H1 (cell line): Measurements from ENCODE around the gene INPP4A. TPM values are rescaled to one million over a fixed set of nuclear protein-coding genes. Genes with fewer than 3 reads are reported as not detected.
A peak's percentile ranks its signal among the peaks of the same experiment; 100 is the strongest.

Experiments used
- CTCF ChIA-PET: fragments of 300-600 bp; sonication (Branson Sonifier 250); formaldehyde crosslinking; loops from one replicate; lab custom pipeline; 2021; ENCODE audit not compliant: partially characterized antibody; lab: Charles Lee
- POLR2A ChIA-PET: fragments of 300-600 bp; sonication (Branson Sonifier 250); formaldehyde crosslinking; loops from one replicate; lab custom pipeline; 2021; ENCODE audit warnings: inconsistent platforms; ENCODE audit not compliant: partially characterized antibody; lab: Charles Lee
- DNase-seq, 2 experiments: peaks; one replicate each; pipeline versions ENCODE4 v3.0.0 to v3.0.0-alpha.2; 2010 to 2022; ENCODE audit warnings: low spot score in 2 of 2, low read depth in 1 of 2, mixed read lengths in 1 of 2
- FAIRE-seq: peaks from 2 replicates; lab custom pipeline; 2011; peaks lifted over from hg19 to GRCh38; lab: Jason Lieb, UNC
- H2AFZ ChIP-seq: 2 replicates; pipeline ENCODE4 v1.8.1; 2012; ENCODE audit warnings: low read length, inconsistent platforms
- H2AK5ac ChIP-seq: 2 replicates; pipeline ENCODE4 v1.6.1; 2013; ENCODE audit warnings: low read depth, low read length
- H2BK120ac ChIP-seq: replicated peaks from 2 replicates; pipeline ENCODE3; 2013; ENCODE audit warnings: low read depth, low read length, inconsistent platforms
- H2BK12ac ChIP-seq: 2 replicates; pipeline ENCODE4 v1.6.1; 2013; ENCODE audit warnings: low read depth, low read length
- H2BK15ac ChIP-seq: 2 replicates; pipeline ENCODE4 v1.6.1; 2013; ENCODE audit warnings: low read length
- H2BK20ac ChIP-seq: 2 replicates; pipeline ENCODE4 v1.6.1; 2013; ENCODE audit warnings: low read length
- H2BK5ac ChIP-seq: 2 replicates; pipeline ENCODE4 v1.6.1; 2013; ENCODE audit warnings: low read depth, low read length
- H3K14ac ChIP-seq: 2 replicates; pipeline ENCODE4 v1.6.1; 2013; ENCODE audit warnings: inconsistent platforms; ENCODE audit not compliant: insufficient read length
- H3K18ac ChIP-seq: 2 replicates; pipeline ENCODE4 v1.6.1; 2013; ENCODE audit warnings: low read length; ENCODE audit errors: extremely low read depth
- H3K23ac ChIP-seq: 2 replicates; pipeline ENCODE4 v1.6.1; 2013; ENCODE audit warnings: inconsistent platforms; ENCODE audit not compliant: insufficient read length
- H3K23me2 ChIP-seq: 2 replicates; pipeline ENCODE4 v1.6.1; 2013; ENCODE audit warnings: low read depth, low read length
- H3K27ac ChIP-seq: 2 replicates; pipeline ENCODE4 v1.6.1; 2011; ENCODE audit warnings: low read depth, low read length, inconsistent platforms
- H3K27me3 ChIP-seq, 4 experiments: replicated peaks in 1 of 4; 1 replicate in 1 of 4; 2 replicates in 3 of 4; pipeline versions ENCODE4 v1.6.1 to v1.8.1; 2011 to 2013; ENCODE audit warnings: low read length in 3 of 4, mild to moderate bottlenecking in 3 of 4, inconsistent platforms in 2 of 4, mixed read lengths in 2 of 4, moderate library complexity in 1 of 4; ENCODE audit not compliant: control insufficient read depth in 3 of 4, insufficient read depth in 3 of 4; ENCODE audit errors: extremely low read depth in 1 of 4
- H3K36me3 ChIP-seq, 4 experiments: 2 replicates each; pipeline versions ENCODE4 v1.6.1 to v1.8.1; 2011 to 2013; ENCODE audit warnings: mild to moderate bottlenecking in 4 of 4, low read length in 3 of 4, moderate library complexity in 2 of 4, control low read depth in 1 of 4, inconsistent platforms in 1 of 4; ENCODE audit not compliant: insufficient read depth in 4 of 4, control insufficient read depth in 2 of 4
- H3K4ac ChIP-seq: replicated peaks from 2 replicates; pipeline ENCODE3; 2013; ENCODE audit warnings: low read length, low read depth, mixed read lengths, inconsistent platforms; ENCODE audit not compliant: insufficient read length
- H3K4me1 ChIP-seq, 4 experiments: replicated peaks in 1 of 4; 1 replicate in 1 of 4; 2 replicates in 3 of 4; pipeline versions ENCODE4 v1.6.1 to v1.8.1; 2011 to 2013; ENCODE audit warnings: low read length in 3 of 4, inconsistent platforms in 2 of 4, mixed read lengths in 1 of 4; ENCODE audit not compliant: insufficient read depth in 4 of 4, control insufficient read depth in 3 of 4
- H3K4me2 ChIP-seq, 2 experiments: 2 replicates each; pipeline versions ENCODE4 v1.6.1 to v1.8.1; 2011 to 2013; ENCODE audit warnings: low read depth in 2 of 2, low read length in 2 of 2, control low read depth in 1 of 2, inconsistent platforms in 1 of 2, mild to moderate bottlenecking in 1 of 2; ENCODE audit not compliant: insufficient read depth in 1 of 2
- H3K4me3 ChIP-seq, 4 experiments: fragments of 200-600, 300-600 bp in 1 of 4; sonication (generic), shearing (Covaris generic), sonication (Bioruptor Twin) in 1 of 4; 2 replicates each; pipeline versions ENCODE4 v1.5.1 to v1.8.1; 2011 to 2016; ENCODE audit warnings: low read length in 4 of 4, low read depth in 3 of 4, control low read depth in 2 of 4, inconsistent platforms in 2 of 4, mild to moderate bottlenecking in 2 of 4, mixed read lengths in 1 of 4, moderate library complexity in 1 of 4; ENCODE audit not compliant: insufficient read depth in 2 of 4; ENCODE audit errors: extremely low read depth in 1 of 4
- H3K56ac ChIP-seq: replicated peaks from 2 replicates; pipeline ENCODE3; 2013; ENCODE audit warnings: low read depth, mild to moderate bottlenecking, mixed read lengths, low read length, inconsistent platforms; ENCODE audit not compliant: insufficient read length
- H3K79me1 ChIP-seq: 2 replicates; pipeline ENCODE4 v1.6.1; 2013; ENCODE audit warnings: low read depth, low read length, control low read depth
- H3K79me2 ChIP-seq, 2 experiments: 2 replicates each; pipeline versions ENCODE4 v1.6.1 to v1.8.1; 2012 to 2013; ENCODE audit warnings: low read length in 2 of 2, mild to moderate bottlenecking in 2 of 2, inconsistent platforms in 1 of 2; ENCODE audit not compliant: insufficient read depth in 2 of 2, control insufficient read depth in 1 of 2
- H3K9ac ChIP-seq, 4 experiments: replicated peaks in 1 of 4; 1 replicate in 1 of 4; 2 replicates in 3 of 4; pipeline versions ENCODE4 v1.6.1 to v1.8.1; 2011 to 2013; ENCODE audit warnings: low read depth in 3 of 4, low read length in 3 of 4, control low read depth in 2 of 4, mild to moderate bottlenecking in 2 of 4, moderate library complexity in 2 of 4, inconsistent platforms in 1 of 4; ENCODE audit errors: extremely low read depth in 1 of 4
- H3K9me3 ChIP-seq, 2 experiments: 2 replicates each; pipeline versions ENCODE4 v1.6.1 to v1.8.1; 2012 to 2013; ENCODE audit warnings: mild to moderate bottlenecking in 2 of 2, moderate library complexity in 2 of 2, control low read depth in 1 of 2, inconsistent platforms in 1 of 2, low read depth in 1 of 2, low read length in 1 of 2, mixed read lengths in 1 of 2; ENCODE audit not compliant: insufficient read depth in 2 of 2
- H4K20me1 ChIP-seq, 2 experiments: replicated peaks in 1 of 2; 2 replicates each; pipeline versions ENCODE3 to v1.8.1; 2011 to 2013; ENCODE audit warnings: inconsistent platforms in 2 of 2, low read length in 2 of 2, mild to moderate bottlenecking in 1 of 2; ENCODE audit not compliant: insufficient read depth in 2 of 2, control insufficient read depth in 1 of 2
- H4K5ac ChIP-seq: 2 replicates; pipeline ENCODE4 v1.6.1; 2013; ENCODE audit warnings: low read length, low read depth, mixed read lengths, inconsistent platforms; ENCODE audit not compliant: insufficient read length
- H4K8ac ChIP-seq: 2 replicates; pipeline ENCODE4 v1.8.0; 2013; ENCODE audit warnings: mild to moderate bottlenecking, moderate library complexity, low read length, inconsistent platforms; ENCODE audit not compliant: insufficient read depth; ENCODE audit errors: extremely low read depth
- H4K91ac ChIP-seq: replicated peaks from 2 replicates; pipeline ENCODE3; 2013; ENCODE audit warnings: low read length, mixed read lengths, inconsistent platforms; ENCODE audit not compliant: insufficient read length
- KDM1A ChIP-seq: fragments of 200-600, 300-600 bp; sonication (generic); IDR thresholded peaks from 2 replicates; pipeline ENCODE4 v1.7.1; 2016; ENCODE audit warnings: mild to moderate bottlenecking, low read length, borderline replicate concordance
- SIN3A ChIP-seq, 2 experiments: IDR thresholded peaks in 1 of 2; conservative IDR thresholded peaks in 1 of 2; 2 replicates each; pipeline ENCODE4 v1.6.1; 2011 to 2012; ENCODE audit warnings: low read length in 2 of 2, improper control_type of control experiment in 1 of 2, low read depth in 1 of 2, mild to moderate bottlenecking in 1 of 2
- WGBS, 2 experiments: shearing (Covaris generic) in 1 of 2; methylation state at CpG; one replicate each; pipeline versions ENCODE4 v1.1.6 to v1.1.7; 2013 to 2015; ENCODE audit warnings: low lambda C conversion rate in 2 of 2, mixed read lengths in 2 of 2, inconsistent platforms in 1 of 2, low coverage in 1 of 2, missing lambda C conversion rate in 1 of 2; ENCODE audit not compliant: insufficient replicate concordance in 2 of 2, insufficient coverage in 1 of 2, insufficient read length in 1 of 2; ENCODE audit errors: extremely low coverage in 1 of 2, missing lambda C conversion rate in 1 of 2; 5-methylcytosine and 5-hydroxymethylcytosine counted together
- polyA plus RNA-seq, 7 experiments: library from polyadenylated mRNA; depleted of rRNA in 3 of 7; stranded (reverse) in 5 of 7; unstranded in 2 of 7; fragments of >200 nt in 5 of 7; fragments of 200-250 nt in 2 of 7; gene quantifications; 1 replicate in 5 of 7; 2 replicates in 1 of 7; 4 replicates in 1 of 7; pipeline versions ENCODE4 v1.2.1 to v1.2.3, GENCODE V29; 2011 to 2013; ENCODE audit warnings: missing spikeins in 2 of 7, mixed read lengths in 2 of 7
- total RNA-seq: library from RNA; stranded (reverse); fragmentation: NEBNext Ultra II Directional; extraction: Animal tissue kit (Norgen Biotek cat#: 25700); gene quantifications from 2 replicates; pipeline ENCODE4 v1.2.1, GENCODE V29; 2021

The INPP4A gene
- total and polyA plus RNA-seq, 2 of the 8 experiments (the other 6 are each of a cell fraction or from before 2014, with no cell fraction given): 25.6 to 34.3 TPM

- H2BK20ac ChIP-seq: no peak overlapping the region
- no peak overlapping the region for H2AK5ac ChIP-seq
- H3K79me1 ChIP-seq: peaks cover 7% of the 10 kb centered on the region; the same call in 1 of the 2 replicates
- H2BK15ac ChIP-seq: no peak overlapping the region
- peaks cover 17 to 47% of the 10 kb centered on the region in 2 experiments for H3K79me2 ChIP-seq
- H3K18ac ChIP-seq: no peak overlapping the region
- no peak overlapping the region for H3K56ac ChIP-seq
- peaks cover 0 to 10% (median 4%) of the 10 kb centered on the region in 4 experiments; a peak in 2 of 7 replicates for H3K4me1 ChIP-seq
- H3K9me3 ChIP-seq: no peaks in the 10 kb centered on the region
- peak overlapping the region; percentile 88; the same call in 1 of the 2 replicates for H4K8ac ChIP-seq
- peaks cover 0 to 7% of the 10 kb centered on the region in 2 experiments for H4K20me1 ChIP-seq
- H2BK5ac ChIP-seq: 0 out of 2 replicates have a peak overlapping the region, but pooled peaks have one; percentile 84
- H3K36me3 ChIP-seq: peaks cover 2 to 42% (median 11%) of the 10 kb centered on the region in 4 experiments; a peak in 7 of 8 replicates
- no peak overlapping the region for H4K5ac ChIP-seq
- H2BK12ac ChIP-seq: no peak overlapping the region
- peak overlapping the region; percentile 10; the same call in 1 of the 2 replicates for H2AFZ ChIP-seq
- no peak overlapping the region for H4K91ac ChIP-seq
- peak overlapping the region; percentile 69 to 87 (median 80) for H3K4me3 ChIP-seq
- no peak overlapping the region for H3K4ac ChIP-seq
- peak overlapping the region; percentile 87 to 98 for H3K4me2 ChIP-seq
- 8% methylated on average over 29 of the region's 29 CpGs; no CpG with 5 or more reads in 1 of the 2 experiments for WGBS, 2 experiments
- H3K23me2 ChIP-seq: peaks cover 8% of the 10 kb centered on the region
- no peak overlapping the region for H3K23ac ChIP-seq
- peak overlapping the region; percentile 90; the same call in 1 of the 2 replicates for H3K27ac ChIP-seq
- TF ChIP-seq KDM1A (no peak), SIN3A (conservative IDR thresholded peaks at IDR 0.05 in 1 of 2, IDR thresholded peaks at IDR 0.05 in 1 of 2; ENCODE audit: low read depth in 1 of 2, low read length in 2 of 2) (0 out of 4 replicates have a peak, but pooled peaks of 1 of the 2 experiments have one; percentile 0)
- H2BK120ac ChIP-seq: no peak overlapping the region
- no peak overlapping the region for H3K14ac ChIP-seq
- no peaks in the 10 kb centered on the region for H3K27me3 ChIP-seq
- DNase-seq (no peak), FAIRE-seq (no peak)
- H3K9ac ChIP-seq: peak overlapping the region; percentile 88 to 92 (median 90)
- CTCF ChIA-PET: interaction anchor here (0.9 to 1.1 kb wide), 3 partner anchors 10 to 227 kb away, joined by 3 read pairs; no protein-coding TSS in a partner anchor
- POLR2A ChIA-PET: interaction anchor here (1.1 to 1.4 kb wide), 2 partner anchors 8 to 10 kb away, joined by 6 to 7 read pairs; no protein-coding TSS in a partner anchor
Observed at GRCh38 chr2:98608962-98609604, 164.4 kb downstream of the INPP4A start.
